T1000 (cell line): Measurements from ENCODE around the gene CCDC54.
"Not testable (repeated sequence)": the region's sequence is repeated elsewhere in the genome, so short reads cannot be mapped to it uniquely, and the experiment has no call there.

Experiments
- DNase-seq: peaks from one replicate; lab custom pipeline; 2025; ENCODE audit warnings: mixed read lengths; lab: John Stamatoyannopoulos, UW

CCDC54 gene

DNA sequence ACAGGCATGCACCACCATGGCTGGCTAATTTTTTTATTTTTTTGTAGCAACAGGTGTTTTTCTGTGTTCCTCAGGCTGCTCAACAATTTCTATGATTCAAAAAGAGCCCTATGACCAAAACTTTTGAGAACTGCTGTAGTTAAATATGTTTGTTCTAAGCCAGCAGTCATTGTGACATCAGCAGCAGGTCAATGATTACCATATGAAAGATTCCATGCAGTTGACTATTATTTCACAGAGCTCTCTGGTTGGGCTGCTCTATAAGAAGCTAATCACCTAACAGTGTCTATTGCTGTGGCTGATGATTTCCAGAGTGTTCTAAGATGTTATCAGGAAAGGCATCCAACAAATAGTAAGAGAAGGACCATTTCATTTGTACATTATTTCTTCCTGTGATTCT, at the start of gene CCDC54:
TSS of gene CCDC54 (plus strand) at position 289 of the 400 bp plus-strand sequence. CDS start 149 bp downstream, outside the sequence.
- no peak for DNase-seq

GRCh38 chr3:107328069-107328468, 49.2 kb upstream of the CCDC54 start:
- DNase-seq: no peak

DNA sequence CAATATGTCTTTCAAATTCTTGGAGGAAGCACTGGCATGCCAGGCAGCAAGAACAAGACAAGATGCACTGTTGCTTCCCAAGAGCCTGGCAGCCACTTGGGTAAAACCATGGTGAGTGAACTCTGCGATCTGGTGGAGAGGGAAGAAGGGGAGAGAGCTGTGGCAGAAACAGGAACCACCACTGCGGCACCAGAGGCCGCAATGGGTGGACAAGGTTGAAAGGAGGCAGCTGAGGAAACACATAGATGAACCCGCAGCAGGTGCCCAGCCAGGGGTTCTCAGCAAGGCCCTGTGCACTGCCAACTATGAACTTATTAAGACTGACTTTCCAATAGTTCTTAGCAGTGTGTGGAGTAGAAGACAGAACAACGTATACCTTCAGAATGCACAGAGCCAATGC, 48.2 kb upstream of the CCDC54 start:
- DNase-seq: no peak

- DNase-seq: not testable (repeated sequence)
Measured at GRCh38 chr3:107339690-107340089, 37.5 kb upstream of the CCDC54 start.

DNA sequence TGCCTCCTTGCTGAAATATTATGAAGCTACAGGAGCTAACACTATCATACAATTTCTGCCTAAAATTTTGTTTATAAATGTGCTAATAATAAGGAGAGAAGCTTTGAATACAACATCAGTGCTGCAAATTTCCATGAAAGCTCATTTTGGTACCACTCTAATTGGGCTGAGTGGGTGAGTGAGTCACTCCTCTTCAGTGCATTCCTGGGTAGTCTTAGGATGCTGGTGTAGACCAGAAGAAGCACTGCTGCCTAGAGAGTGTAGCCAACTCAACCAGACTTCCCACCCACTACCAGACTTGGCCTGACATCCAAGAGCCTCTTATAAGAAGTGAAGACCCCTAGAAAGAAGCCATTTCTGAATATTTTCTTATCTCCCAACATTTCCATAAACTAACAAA, 32.5 kb upstream of the CCDC54 start:
- no peak for DNase-seq

GRCh38 chr3:107345822-107346405, 31.3 kb upstream of the CCDC54 start:
- no peak for DNase-seq

GRCh38 chr3:107346564-107346963, 30.7 kb upstream of the CCDC54 start:
- no peak for DNase-seq

GRCh38 chr3:107347751-107348150, 29.5 kb upstream of the CCDC54 start:
- no peak for DNase-seq

GRCh38 chr3:107356706-107357105, 20.5 kb upstream of the CCDC54 start:
- no peak for DNase-seq

DNA sequence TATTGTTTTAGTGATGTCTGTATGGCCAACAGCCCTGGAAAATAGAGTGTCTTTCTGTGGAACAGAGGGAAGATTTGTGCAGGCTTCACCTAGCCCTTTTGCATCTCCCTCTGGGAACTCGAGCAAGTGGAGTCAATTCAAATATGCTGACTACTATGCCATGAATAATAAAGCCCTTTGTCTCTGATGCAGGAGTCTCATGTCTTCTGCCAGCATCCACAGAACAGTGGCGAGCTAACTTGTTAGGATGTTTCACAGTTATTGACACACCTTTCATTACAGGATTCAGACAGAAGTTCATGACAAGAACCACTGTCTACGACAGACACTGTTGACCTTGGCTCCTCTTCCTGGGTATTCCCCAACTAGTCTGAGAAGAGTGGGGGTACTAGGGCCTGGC, 15.6 kb upstream of the CCDC54 start:
- no peak for DNase-seq

DNA sequence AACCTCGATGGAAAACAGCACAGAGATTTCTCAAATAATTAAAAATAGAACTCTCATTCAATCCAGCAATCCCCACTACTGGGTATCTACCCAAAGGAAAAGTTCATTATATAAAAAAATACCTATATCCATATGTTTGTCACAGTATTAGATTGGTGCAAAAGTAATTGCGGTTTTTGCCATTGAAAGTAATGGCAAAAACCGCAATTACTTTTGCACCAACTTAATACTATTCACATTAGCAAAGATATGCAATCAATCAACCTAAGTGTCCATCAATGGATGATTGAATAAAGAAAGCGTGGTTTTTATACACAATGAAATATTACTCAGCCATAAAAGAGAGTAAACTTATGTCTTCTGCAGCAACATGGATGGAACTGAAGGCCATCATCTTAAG, 12.2 kb upstream of the CCDC54 start:
- DNase-seq: no peak

DNA sequence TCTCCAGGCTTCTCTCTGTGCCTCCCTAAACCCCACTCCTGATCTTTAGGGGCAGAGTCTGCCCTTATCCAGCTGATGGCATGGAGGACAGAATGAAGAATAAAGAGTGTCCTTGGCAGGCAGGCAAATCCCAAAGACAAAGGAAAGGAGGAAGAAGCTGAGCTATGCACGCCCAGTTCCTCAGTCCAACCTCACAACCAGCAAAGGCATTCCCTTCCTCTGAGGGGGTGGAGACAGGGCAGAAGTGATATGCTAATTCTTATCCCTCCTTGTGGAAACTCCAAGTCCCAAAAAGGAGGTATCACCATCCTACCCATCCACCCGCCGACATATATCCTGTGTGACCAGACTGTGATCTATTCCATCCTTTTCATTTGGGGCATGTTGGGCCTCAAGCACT, 10.5 kb upstream of the CCDC54 start:
- no peak for DNase-seq

DNA sequence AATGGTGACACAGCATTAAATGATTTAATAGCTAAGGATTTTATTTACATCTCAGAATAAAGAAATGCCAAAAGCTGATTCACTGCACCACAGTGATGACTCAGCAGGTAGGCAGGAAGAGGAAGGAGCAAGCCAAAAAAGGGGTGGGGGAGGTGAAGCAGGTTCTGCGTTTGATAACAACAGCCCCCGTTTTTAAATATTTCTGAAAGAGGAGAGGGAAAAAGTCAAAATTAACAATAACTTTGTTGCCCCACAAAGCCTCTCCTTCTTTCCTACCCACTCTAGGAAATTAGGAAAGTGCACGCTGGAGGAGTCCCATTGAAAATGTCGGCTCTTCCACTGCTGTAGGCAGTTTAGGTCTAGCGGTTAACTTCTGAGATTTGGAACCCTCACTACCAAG, 9.9 kb upstream of the CCDC54 start:
- DNase-seq: peak; percentile 14

DNA sequence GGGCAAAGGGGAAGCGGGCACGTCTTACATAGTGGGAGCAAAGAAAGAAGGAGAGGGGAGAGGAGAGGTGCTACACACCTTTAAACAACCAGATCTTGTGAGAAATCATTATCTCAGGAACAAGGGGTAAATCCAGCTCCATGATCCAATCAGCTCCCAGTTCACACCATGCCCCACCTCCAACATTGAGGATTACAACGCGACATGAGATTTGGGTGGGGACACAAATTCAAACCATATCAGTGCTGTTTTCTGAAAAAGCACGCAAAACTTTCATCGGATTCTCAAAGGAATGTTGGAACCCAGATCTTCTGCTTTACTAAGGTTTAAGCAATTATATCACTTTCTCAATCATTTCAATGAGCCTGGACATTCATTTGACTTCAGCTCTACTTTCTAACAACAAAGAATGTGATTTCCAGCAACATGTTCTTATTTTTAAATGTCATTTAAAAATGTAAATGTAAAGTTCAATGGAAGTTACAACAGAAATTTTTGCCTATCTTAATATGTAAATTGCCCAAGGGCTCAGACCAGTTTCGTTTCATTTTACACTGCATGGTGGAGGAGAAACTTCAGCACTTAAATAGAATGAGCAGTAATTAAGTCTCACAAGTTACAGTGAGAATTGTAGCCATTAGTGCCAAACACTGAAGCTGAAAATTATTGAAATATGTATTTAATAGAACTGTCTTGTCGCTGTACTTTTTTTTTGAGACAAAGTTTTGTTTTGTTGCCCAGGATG, 8.4 kb upstream of the CCDC54 start:
- no peak for DNase-seq

- DNase-seq: no peak
Measured at GRCh38 chr3:107369791-107370190, 7.4 kb upstream of the CCDC54 start.

DNA sequence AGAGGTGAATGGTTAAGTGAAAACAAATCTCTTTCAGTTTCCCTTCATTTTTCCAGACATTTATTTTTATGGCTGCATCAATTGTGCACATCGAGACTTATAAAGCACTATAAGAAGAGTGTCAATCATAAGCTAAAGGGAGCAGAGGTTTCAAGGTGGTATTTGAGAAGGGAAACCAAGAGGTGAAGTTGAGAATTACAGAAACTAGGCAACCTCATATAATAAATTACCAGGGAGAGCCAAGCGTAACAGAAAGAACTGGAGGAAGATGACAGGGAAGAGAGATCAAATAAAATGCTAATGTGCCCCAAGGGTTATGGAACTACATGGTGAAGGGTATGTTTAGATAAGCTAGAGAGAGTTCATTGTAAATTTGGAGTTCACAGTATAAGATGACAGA, 6.3 kb upstream of the CCDC54 start:
- no peak for DNase-seq

DNA sequence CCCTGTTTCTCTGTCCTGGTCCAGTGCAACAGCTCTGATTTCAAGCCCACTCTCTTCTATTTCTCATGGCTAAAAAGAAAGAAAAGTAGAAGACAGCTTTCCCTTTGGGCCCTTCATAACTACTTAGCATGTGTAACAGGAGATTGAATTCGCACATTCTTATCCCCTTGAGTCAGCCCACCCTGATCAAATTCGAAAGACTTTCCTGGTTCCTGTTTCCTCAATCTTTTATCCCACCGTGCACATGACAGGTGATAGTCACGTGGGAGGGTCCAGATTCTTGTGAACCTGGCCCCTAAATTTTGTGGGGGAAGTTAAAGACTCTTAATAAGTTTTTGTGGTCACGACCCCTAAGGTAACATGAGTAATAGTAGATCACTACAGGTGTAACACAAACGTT, 4.7 kb upstream of the CCDC54 start:
- DNase-seq: no peak

DNA sequence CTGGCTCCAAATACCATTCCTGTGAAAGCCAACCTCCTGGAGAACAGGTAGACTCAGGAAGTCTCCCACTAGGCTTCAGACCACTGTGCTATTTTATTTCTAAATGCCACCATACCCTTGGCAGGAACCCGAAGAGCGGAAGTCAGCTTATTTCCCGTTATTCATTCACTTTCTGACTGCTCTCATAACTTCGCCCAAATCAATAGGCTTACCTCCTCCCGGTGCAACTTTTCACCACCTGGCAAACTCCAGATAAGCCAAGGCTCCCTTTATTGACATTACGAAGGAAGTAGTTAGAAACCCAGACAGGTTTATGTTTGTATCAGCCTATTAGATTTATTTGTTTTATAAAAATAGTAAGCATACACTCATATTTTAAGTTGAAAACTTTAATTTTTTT, 3.3 kb upstream of the CCDC54 start:
- DNase-seq: no peak

DNA sequence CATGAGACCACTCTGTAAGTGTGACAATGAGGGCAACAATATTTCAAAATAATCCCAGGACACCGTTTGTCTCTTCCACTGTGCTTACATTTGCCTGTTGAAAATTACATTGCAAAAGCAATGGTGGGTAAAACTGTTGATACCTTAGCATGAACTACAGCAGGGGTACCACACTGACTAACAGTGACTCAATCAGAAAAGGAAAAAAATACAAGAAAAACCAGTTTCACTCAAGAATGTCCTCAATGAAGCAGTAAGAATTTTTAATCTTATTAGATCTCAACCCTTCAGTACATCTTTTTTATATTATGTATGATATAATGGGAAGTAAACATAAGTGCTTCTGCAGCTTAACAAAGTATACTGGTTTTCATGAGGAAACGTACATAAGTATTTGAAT, 1.6 kb upstream of the CCDC54 start:
- DNase-seq: no peak

GRCh38 chr3:107382631-107383030, 5.4 kb downstream of the CCDC54 start:
- DNase-seq: no peak

GRCh38 chr3:107384428-107384827, 7.2 kb downstream of the CCDC54 start:
- no peak for DNase-seq

- no peak for DNase-seq
Measured at GRCh38 chr3:107384907-107385306, 7.7 kb downstream of the CCDC54 start.

- no peak for DNase-seq
Measured at GRCh38 chr3:107387555-107387954, 10.3 kb downstream of the CCDC54 start.
